Stimulated activated CD4-positive, alpha-beta T cell treated with anti-CD3 and anti-CD28 coated beads, TNF-alpha, amount 100 ng/mL, for 1 hour (primary cell): Measurements from ENCODE around the gene EPN3.

Source experiments
- DNase-seq, 3 donors: peaks; one replicate each; pipeline ENCODE4 v3.0.0-alpha.2; 2020; ENCODE audit warnings: low read depth in 3 of 3, low spot score in 1 of 3

Gene EPN3

DNA sequence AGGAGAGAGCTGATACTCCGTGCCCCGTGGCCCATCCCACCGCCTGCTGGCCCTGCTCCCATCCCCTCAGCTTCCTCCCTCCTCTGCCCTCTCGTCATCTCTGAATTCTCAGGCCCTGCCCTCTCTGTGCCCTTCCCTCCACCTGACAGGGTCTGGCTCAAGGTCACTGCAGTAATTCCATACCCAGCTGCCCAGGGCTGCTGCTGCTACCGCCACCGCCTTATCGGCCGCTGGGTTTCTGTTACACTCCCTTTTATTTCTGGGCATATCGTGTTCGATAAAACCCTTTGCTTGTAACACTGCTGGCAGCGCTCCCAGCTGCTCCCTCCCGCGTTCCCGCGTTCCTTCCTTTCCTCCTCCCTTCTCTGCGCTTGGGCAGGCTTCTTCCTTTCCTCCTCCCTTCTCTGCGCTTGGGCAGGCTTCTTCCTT, 1.2 kb downstream of the EPN3 start:
- no peak for DNase-seq

DNA sequence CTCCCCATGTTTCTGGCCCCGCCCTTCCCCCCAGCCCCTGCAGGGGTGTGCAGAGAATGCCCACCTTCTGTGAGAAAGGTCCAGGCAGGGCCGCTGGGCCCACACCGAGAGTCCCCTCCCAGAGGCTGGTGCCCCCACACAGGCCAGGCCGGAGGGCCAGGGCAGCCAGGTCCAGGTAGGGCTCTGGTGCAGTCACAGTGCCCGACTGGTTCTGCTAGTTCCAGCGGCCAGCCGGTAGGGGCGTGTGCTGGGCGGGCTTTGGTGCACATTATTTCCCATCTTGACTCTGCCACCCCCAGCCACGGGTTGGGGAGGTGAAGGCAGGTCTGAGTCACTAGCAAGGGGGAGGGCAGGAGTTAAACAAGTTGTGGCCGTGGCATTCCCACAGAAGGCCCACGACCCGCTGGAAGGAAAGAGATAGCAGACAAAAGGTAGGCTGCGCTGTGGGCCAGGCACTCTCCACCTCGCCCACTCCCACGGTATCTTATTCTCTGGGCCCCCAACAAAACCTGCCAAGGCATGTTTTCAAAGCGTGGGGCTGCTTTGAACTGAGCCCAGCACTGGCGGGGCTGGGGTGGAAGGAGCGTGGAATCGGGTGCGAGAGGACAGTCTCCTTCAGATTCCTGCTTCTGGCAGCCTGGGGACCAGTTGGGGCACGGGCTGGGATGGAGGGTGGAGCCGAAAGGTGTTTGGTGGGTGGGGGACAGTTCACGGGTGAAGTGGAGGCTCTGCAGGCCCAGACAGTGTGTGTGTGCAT, 1.9 kb downstream of the EPN3 start:
- no peak for DNase-seq

DNA sequence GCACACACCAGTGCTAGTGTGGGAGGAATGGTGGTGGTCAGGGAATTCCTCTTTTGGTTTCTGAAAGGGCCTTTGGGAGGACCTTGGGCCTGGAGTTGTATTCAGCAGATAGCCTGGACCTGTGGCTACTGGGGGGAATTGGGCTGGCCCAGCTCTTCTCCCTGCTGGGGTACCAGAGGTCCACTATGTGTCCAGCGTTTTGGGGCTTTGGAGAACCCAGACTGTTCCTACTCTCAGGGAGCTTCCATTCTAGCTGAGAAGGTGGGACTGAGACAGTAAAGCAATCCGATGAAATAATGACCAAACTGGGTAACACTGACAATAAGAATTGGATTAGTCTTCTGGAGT, 2.4 kb downstream of the EPN3 start:
- no peak for DNase-seq

DNA sequence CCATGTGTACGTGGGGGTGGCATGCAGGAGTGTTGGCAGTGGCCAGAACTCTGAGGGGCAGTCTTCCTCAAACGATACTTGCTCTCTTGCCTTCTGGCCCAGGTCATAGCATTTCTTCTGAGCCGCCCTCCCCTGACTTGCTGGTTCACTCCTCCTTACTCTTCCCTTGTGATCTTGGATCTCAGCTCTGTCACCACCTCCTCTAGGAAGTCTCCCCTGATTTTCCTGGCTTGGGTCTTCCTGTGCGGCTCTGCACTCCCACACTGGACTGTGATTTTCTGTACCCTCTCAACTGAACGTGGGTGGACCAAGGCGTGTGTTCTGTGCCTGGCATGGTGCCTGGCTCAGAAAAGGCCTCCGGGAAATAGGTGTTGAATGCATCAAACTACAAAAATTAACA, 2.9 kb downstream of the EPN3 start:
- no peak for DNase-seq

DNA sequence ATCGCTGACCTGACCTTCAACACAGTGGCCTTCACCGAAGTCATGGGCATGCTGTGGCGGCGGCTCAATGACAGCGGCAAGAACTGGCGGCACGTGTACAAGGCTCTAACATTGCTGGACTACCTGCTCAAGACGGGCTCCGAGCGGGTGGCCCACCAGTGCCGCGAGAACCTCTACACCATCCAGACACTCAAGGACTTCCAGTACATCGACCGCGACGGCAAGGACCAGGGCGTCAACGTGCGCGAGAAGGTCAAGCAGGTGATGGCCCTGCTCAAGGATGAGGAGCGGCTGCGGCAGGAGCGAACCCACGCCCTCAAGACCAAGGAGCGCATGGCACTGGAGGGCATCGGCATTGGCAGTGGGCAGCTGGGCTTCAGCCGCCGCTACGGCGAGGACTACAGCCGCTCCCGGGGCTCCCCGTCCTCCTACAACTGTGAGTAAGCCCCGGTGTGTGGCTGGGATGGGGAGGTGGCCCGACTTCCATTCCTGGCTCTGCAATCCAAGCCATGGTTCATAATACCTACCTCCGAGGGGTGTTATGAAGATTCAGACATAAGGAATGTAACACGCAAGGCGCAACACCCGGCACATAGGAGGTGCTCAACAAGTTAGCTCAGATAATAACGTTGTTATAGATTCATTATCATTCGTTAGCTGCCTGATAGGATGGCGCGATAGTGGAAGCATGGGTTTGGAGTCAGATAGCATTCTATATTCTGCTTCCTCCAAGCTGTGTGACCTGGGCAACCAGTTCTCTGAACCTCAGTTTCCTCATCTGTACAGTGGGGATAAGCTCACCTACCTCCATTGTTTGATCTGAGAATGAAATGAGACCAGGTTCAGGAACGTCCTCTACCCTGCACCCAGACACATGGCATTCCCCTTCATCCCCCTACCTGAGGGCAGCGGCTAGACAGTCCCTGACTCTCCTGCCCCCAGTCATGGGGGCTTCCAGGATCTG, 4.4 kb downstream of the EPN3 start:
- DNase-seq, result no peak

DNA sequence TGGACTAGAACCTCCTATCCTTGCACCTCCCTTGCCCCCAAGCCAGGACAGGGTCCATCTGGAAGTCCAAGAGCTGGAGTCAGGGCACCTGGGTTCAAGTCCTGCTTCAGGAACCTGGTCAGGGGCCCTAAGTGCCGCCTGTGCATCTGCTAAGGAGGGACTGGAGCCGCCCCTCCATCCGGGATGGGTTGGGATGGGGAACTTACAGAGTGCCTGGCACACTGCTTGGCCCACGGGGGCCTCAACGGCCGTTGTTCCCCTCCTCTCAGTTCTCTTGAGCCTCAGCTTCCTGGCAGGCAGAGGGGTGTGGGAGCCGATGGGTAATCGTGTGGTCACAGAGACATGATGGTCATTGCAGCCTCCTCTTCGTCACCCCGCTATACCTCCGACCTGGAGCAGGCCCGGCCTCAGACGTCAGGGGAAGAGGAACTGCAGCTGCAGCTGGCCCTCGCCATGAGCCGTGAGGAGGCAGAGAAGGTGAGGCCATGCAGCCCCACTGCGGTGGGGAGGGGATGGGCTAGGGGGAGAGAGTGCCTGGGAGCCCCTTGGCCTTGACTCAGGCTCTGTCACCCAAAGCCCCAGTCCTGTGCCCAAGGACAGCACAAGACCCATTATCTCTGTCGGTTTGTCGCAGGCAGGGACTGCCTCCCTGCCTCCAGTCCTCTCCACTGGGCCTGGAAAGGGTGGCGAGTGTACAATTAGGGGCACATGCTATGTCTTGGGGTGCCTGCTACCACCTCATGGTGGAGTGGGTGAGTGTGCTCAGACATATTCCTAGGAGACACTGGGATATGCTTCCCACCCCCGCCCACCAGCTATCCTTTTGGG, 5.4 kb downstream of the EPN3 start:
- no peak for DNase-seq

DNA sequence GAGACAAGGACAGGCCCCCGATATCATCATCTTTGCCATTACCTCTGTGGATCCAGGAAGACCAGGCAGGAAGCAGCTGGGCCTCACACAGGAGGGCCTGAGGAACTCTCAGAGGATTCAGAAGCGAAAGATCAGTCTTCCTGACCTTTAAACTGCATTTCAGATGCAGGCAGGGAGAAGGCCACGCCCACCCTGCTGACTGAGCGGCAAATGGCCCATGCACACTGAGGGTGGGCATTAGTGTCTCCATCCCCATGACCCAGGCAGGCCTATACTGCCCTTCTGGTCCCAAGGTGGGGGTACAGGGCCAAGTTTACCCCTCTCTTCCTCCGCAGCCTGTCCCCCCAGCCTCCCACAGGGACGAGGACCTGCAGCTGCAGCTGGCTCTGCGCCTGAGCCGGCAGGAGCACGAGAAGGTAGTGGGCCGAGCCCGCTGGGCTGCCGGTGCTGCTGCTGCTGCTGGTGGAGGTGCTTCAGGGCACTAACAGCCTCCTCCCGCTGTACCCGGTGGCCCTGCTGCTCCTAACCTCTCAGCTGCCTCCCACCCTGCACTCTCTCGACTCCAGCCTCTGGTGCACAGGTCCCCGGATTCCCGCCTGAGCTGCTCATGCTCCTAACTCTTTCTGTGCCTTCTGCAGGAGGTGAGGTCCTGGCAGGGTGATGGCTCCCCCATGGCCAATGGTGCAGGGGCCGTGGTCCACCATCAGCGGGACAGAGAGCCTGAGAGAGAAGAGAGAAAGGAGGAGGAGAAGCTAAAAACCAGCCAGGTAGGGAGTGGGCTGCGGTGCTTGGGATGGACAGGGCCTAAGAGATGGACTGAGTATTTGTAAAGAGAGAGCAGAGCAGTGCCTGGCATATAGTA, 6.2 kb downstream of the EPN3 start:
- no peak for DNase-seq

DNA sequence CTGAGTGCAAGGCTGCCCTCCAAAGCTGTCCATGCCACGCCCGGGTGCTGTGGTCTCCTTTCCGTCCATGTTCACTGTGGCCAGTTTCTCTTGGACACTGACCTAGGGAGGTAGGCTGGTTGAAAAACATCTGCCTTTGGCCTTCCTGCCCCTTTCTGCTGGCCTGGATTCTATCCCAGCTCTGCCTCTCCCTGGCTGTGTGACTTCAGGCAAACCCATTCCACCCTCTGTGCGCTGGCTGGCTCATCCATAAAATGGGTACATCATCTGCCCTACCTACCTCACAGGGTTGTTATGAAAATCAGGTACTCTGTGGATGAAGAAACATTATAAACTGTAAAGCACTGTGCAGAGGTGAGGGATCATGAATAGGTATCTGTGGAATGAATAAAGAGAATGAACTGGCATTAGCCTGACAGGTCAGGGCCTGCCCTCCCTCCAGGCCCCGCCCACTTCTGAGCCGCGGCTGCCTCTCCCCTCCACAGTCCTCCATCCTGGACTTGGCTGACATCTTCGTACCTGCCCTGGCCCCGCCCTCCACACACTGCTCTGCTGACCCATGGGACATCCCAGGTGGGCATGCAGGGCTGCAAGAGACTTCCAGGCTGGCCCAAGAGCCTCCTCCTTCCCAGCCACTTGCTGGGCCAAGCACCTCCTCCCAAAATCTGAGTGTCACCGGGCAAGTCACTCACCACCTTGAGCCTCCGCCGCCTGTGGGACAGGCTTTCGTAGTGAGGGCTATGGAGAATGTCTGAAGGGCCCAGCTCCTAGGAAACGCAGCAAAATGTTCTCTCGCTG, 7.4 kb downstream of the EPN3 start:
- DNase-seq, result no peak

DNA sequence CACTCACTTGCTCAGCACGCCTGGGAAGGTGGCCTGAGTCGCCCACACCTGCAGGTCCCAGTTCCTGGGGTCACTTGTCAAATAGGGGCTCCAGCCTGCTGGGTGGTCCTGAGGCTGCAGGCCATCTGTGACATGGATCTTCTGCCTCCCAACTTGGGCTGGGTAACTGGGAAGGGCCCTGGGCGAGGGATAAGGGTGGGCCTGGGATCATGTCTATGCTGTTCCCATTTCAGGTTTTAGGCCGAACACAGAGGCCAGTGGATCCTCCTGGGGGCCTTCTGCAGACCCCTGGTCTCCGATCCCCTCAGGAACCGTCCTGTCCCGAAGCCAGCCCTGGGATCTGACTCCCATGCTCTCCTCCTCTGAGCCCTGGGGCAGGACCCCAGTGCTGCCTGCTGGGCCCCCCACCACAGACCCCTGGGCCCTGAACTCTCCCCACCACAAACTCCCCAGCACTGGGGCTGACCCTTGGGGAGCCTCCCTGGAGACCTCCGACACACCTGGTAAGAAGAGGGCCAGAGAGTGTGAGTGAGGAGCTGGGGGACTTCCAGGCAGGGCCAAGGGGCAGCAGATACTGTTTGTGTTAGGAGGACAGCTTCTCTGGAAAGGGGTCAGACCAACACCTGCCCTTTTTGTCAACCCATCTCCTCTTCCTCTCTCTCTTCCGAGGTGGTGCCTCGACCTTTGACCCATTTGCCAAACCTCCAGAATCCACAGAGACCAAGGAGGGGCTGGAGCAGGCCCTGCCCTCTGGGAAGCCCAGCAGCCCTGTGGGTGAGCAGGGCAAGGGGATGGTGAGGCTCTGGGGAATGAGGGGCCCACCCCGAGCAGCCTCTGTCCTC, 8.2 kb downstream of the EPN3 start:
- no peak for DNase-seq

DNA sequence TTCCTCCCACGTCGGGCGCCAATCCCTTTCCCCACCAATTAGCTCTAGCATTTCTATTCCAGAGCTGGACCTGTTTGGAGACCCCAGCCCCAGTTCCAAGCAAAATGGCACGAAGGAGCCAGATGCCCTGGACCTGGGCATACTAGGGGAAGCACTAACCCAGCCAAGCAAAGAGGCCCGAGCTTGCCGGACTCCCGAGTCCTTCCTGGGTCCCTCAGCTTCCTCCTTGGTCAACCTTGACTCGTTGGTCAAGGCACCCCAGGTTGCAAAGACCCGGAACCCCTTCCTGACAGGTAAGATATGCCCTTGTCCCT, 8.8 kb downstream of the EPN3 start:
- no peak for DNase-seq

DNA sequence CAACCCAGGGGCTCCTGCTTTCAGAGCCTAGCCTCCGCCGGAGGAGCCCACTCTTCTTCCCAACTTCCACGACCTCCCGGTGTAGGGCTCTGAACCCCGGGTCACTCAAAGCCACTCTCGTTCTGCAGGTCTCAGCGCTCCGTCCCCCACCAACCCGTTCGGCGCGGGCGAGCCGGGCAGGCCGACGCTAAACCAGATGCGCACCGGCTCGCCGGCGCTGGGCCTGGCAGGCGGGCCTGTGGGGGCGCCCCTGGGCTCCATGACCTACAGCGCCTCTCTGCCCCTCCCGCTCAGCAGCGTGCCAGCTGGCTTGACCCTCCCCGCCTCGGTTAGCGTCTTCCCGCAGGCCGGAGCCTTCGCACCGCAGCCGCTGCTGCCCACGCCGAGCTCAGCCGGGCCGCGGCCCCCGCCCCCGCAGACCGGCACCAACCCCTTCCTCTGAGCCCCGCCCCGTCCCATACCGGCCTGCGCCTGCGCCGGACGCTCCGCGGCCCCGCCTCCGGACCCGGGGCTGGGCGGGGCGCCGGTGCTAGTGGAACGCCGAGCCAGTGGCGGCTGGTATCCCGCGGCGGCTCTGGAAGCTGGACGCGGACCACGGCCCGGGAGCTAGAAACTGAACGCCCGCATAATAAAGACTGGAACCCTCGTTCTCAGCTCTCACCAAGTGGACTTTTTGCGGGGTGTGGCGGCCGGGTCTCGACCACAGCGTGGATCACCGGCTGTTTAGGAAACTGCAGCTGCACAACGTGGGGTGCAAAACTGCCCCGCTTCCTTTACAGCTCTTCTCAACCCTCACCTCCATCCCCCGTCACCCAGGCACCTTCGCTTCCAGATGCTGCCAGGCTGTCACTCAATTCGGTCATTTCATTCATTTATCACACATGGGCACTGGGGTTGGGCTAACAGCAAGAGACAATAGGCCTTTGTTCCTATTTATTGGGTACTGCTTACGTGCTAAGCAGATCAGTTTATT, 9.5 kb downstream of the EPN3 start:
- DNase-seq, result peak; percentile 61 to 81 (median 64)

DNA sequence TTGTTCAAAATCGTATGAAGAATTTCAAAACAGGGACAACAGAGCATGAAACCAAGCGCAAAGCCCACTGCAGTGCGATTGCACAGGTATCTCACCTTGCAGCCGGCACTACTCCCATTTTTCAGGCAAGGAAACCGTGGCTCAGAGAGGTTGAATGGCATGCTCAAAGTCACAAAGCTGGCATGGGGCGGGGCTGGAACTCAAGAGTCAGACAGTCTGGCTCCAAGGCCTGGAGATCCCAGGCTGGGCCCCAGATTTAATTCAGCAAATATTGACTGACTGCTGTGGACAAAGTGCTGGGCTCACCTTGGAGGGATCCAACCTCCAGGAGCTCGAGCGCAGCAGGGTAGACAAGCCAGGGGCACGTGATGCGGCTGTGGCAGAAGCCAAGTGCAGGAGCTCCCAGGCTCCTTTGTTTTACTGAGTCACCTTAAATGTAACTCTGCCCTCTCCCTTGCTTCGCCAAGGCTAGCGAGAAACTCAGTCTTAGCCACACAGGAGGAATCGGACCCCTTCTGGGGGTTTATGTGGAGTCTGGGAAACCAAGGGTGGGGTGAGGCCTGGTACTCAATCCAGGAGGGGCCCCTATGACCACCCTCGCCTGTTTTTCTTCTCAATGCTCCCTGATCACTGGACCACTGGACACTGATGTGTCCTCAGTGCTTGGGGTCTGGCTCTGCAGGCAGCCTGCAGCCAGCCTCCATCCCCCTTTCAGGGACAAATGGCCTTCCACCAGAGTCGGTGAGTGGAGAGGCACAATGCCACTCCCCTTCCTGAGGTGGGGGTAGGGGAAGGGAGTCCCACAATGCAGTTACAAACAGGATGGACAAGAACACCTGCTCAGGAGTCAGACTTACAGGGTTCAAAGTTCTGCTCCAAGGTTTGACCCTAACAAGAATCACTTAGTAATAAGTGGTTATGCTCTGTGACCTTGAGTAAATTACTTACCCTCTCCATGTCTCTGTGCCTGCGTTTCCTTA, 10.6 kb downstream of the EPN3 start:
- DNase-seq, result no peak

DNA sequence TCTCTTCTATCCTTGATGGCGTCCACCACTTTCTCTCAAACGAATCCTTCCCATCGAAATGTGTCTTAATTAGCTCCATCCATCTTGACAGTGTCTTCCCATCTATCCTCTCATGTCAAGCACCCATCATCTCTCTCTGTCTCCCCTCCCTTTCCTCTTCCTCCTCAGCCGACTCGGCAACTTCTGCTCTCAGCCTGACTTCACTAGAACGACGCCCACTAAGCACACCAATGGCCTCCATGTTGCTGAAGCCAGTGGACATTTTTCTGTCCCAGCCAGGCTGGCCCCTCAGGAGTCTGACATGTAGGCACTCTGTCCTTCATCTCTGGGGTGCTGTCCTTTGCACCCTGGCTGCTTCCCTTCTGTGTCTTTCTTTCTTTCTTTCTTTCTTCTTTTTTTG, 12.0 kb downstream of the EPN3 start:
- DNase-seq, result no peak

DNA sequence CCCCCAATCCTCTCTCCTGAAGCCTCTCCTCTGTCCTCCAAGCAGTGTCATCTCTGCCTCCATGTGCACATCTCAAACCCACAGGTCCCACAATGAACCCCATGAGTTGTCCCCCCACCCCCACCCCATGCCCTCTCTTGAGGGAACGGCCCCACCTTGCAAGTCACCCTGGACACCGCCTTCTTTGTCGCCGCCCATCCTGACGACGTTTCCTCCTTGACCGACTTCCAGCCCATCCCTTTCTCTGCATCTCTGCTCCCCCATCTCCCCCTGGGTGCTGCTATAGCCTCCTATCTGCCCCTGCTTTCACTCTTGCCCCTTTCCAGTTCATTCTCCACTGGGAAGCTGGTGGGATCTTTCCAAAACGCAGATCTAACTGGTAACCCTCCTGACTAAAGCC, 12.8 kb downstream of the EPN3 start:
- no peak for DNase-seq

DNA sequence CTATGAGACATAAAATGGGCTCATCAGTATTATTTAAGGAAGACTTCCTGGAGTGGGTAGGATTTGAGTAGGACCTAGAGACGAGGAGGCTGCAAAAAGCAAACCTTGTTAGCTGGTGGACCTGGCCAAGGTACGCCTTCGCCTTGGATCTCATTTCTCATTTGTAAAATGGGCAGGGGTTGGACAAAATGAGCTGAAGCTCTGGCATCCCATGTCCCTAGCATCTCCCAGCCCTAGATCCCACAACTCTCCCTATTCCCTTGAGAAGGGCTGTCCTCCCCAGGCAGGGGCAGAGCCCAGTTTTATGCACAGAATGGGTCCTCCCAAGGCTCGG, 14.1 kb downstream of the EPN3 start:
- no peak for DNase-seq

DNA sequence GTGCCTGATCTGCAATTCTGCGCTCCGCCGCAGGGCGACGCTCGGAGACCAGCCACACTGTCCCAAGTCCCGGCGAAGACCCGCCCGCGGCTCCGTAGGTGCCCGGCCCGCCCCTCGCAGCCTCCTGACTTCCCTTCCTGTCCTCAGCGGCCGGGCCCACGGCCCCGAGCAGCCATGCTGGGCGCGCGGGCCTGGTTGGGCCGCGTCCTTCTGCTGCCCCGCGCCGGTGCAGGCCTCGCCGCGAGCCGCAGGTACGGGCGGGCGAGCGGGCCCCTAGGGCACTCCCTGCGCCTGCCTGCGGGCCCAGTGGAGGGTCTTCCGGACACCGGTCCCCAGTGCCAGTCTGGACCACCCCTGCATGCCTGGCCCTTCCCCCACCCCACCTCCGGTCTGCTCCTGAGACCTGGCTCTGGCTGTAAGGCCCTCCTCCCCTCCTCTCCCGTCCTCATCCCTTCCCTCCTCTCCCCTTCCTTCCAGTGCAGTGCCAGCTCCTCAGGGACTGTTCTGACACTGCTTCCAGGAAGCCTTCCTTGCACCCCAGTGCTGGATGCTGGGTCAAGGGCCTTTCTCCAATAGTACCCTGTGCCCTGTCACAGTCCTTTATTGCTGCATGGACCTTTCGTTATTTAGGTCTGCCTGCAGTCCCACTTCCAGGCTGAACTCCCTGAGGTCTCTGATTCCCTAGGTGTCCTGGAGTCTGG, 14.7 kb downstream of the EPN3 start, which contains the start of gene SPATA20:
SPATA20 (plus strand) TSS at position 140 of the 701 bp plus-strand sequence; CDS start at position 175, 35 bp downstream.
- peak; percentile 60 to 74 (median 62) for DNase-seq
